ENCODE data around the gene PDE9A.

DNA sequence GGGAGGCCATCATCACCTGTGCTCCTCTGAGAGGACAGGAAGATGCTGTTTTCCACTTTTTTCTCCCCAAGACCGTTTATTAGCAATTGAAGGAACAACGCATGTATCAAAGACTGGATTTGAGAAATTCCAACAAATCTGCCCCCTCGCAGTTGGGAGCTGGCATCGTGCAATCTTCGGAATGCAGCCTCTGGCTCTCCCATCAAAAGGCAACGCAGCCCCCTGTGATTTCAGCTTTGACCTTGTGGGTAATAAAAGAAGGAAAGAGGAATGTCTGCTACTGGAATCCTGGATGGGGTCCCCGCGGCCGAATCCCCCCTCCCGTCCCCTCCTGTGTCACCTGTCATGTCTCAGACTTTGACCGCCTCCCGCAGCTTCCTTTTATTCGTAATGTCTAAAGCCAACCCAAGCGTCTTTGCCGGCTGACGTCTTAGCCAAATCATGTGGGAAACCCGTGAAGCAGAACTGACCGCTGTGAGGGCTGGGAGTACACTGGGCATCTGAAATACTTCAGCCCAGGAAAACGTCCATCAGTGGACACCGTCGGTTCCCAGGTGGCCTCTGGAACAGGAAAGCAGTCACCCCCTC lies 124.4 kb downstream of the PDE9A start:
- TF ChIP-seq, protein P1, sequence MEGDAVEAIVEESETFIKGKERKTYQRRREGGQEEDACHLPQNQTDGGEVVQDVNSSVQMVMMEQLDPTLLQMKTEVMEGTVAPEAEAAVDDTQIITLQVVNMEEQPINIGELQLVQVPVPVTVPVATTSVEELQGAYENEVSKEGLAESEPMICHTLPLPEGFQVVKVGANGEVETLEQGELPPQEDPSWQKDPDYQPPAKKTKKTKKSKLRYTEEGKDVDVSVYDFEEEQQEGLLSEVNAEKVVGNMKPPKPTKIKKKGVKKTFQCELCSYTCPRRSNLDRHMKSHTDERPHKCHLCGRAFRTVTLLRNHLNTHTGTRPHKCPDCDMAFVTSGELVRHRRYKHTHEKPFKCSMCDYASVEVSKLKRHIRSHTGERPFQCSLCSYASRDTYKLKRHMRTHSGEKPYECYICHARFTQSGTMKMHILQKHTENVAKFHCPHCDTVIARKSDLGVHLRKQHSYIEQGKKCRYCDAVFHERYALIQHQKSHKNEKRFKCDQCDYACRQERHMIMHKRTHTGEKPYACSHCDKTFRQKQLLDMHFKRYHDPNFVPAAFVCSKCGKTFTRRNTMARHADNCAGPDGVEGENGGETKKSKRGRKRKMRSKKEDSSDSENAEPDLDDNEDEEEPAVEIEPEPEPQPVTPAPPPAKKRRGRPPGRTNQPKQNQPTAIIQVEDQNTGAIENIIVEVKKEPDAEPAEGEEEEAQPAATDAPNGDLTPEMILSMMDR (IDR thresholded peaks at IDR 0.05), result no peak
- no peak for TF ChIP-seq POLR2AphosphoS5 (IDR thresholded peaks at IDR 0.05)
- TF ChIP-seq EP300 (IDR thresholded peaks at IDR 0.05), result no peak
